Endothelial cell of umbilical vein (primary cell): ENCODE data around the gene SH3PXD2B.

Source experiments
- EZH2 ChIP-seq: IDR thresholded peaks from 2 replicates; pipeline ENCODE4 v1.6.1; 2012; ENCODE audit warnings: borderline replicate concordance, low read depth, mild to moderate bottlenecking, moderate library complexity, low read length, inconsistent platforms; ENCODE audit not compliant: severe bottlenecking
- JUN ChIP-seq: IDR thresholded peaks from 2 replicates; pipeline ENCODE4 v1.6.1; 2011; ENCODE audit warnings: borderline replicate concordance, low read depth; ENCODE audit not compliant: insufficient read length, insufficient read depth
- POLR2A ChIP-seq: IDR thresholded peaks from 2 replicates; pipeline ENCODE4 v1.6.1; 2012; ENCODE audit warnings: low read depth, mild to moderate bottlenecking, control low read depth, low read length
- TF ChIP-seq, protein P1 (sequence below), 2 donors: IDR thresholded peaks; 1 replicate in 1 of 2; 2 replicates in 1 of 2; pipeline ENCODE4 v1.5.1; 2011; ENCODE audit warnings: low read length in 2 of 2, mild to moderate bottlenecking in 2 of 2, moderate library complexity in 2 of 2, control low read depth in 1 of 2, inconsistent platforms in 1 of 2, low read depth in 1 of 2; ENCODE audit not compliant: insufficient read depth in 1 of 2; ENCODE audit errors: extremely low read depth in 1 of 2
- TF ChIP-seq, protein P2 (sequence below): IDR thresholded peaks from 2 replicates; pipeline ENCODE4 v1.6.1; 2011; ENCODE audit not compliant: insufficient read depth, insufficient read length

DNA sequence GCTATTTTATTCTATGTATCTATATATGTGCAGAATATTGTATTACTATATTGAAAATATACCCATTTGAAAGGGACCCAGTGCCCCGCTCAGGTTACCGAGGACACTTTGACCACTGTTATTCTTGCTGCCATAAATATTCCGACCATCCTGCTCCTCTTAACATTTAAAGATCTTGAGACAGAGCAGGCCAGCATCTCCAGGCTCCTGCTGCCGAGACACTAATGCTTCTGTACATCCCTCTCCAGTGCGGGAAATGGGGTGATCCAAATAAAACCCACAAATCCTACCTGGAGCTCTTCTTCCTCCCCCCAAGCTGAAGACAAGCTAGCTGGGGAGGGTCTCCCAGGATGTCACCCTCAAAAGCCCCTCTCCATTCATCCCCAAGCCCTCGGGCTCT lies 3.9 kb downstream of the SH3PXD2B start:
- TF ChIP-seq JUN (no peak), EZH2 (no peak), POLR2A (no peak)
- TF ChIP-seq, protein P1, sequence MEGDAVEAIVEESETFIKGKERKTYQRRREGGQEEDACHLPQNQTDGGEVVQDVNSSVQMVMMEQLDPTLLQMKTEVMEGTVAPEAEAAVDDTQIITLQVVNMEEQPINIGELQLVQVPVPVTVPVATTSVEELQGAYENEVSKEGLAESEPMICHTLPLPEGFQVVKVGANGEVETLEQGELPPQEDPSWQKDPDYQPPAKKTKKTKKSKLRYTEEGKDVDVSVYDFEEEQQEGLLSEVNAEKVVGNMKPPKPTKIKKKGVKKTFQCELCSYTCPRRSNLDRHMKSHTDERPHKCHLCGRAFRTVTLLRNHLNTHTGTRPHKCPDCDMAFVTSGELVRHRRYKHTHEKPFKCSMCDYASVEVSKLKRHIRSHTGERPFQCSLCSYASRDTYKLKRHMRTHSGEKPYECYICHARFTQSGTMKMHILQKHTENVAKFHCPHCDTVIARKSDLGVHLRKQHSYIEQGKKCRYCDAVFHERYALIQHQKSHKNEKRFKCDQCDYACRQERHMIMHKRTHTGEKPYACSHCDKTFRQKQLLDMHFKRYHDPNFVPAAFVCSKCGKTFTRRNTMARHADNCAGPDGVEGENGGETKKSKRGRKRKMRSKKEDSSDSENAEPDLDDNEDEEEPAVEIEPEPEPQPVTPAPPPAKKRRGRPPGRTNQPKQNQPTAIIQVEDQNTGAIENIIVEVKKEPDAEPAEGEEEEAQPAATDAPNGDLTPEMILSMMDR (IDR thresholded peaks at IDR 0.05; ENCODE audit: extremely low read depth in 1 of 2, insufficient read depth in 1 of 2, low read depth in 1 of 2, low read length in 2 of 2) = no peak
- TF ChIP-seq, protein P2, sequence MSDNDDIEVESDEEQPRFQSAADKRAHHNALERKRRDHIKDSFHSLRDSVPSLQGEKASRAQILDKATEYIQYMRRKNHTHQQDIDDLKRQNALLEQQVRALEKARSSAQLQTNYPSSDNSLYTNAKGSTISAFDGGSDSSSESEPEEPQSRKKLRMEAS = no peak
